ENCODE results near the gene HES4.

The HES4 gene

GRCh38 chr1:950881-951280 lies 49.0 kb downstream of the HES4 start:
- Histone ChIP-seq H3K36me3 (ENCODE audit: control insufficient read depth in 2 of 2, insufficient read depth in 1 of 2, low read length in 2 of 2) (peaks cover 9 to 100% of the 10 kb centered on the region in 2 experiments; a peak in 2 of 3 replicates), H3K4me3 (ENCODE audit: low read depth, low read length) (no peak overlapping the region), H3K27ac (ENCODE audit: extremely low read depth, low read depth, low read length) (no peak overlapping the region), H3K4me1 (ENCODE audit: control insufficient read depth, insufficient read depth, low read length) (no peaks in the 10 kb centered on the region), H3K9me3 (ENCODE audit: control insufficient read depth, insufficient read depth, low read depth, low read length) (no peaks in the 10 kb centered on the region)
- TF ChIP-seq HIC1 (tag by site-specific recombination; IDR thresholded peaks at IDR 0.05): 0 out of 2 replicates have a peak, but pooled peaks have one; percentile 10
- no peak for TF ChIP-seq ZNF324 (tag by site-specific recombination; IDR thresholded peaks at IDR 0.05)
- CTCF ChIA-PET: interaction anchor here (0.7 to 1.3 kb wide), 4 partner anchors 8 to 82 kb away, joined by 3 to 4 read pairs (median 4); no protein-coding TSS in a partner anchor
- POLR2A ChIA-PET: interaction anchor here (0.9 to 2.6 kb wide), 2 partner anchors 9 to 39 kb away, joined by 3 to 12 read pairs; no protein-coding TSS in a partner anchor

DNA sequence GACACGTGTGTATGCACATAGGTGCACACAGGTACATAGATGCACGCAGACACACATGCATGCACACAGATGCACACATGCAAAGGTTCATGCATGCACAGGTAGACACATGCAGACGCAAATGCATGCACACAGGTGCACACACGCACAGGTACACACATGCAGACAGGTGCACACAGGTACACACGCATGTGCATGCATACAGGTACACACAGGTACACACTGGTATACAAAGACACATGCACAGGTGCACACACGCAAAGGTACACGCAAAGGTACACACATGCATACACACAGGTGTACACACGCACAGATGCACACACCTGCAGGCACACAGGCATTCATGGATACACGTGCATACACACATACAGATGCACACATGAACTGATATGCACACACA lies 49.6 kb downstream of the HES4 start:
- ChIA-PET CTCF (no interaction called here), POLR2A (no interaction called here)
- Histone ChIP-seq H3K9me3 (ENCODE audit: control insufficient read depth, insufficient read depth, low read depth, low read length) (no peaks in the 10 kb centered on the region), H3K36me3 (ENCODE audit: control insufficient read depth in 2 of 2, insufficient read depth in 1 of 2, low read length in 2 of 2) (peaks cover 9 to 100% of the 10 kb centered on the region in 2 experiments; a peak in 2 of 3 replicates), H3K27ac (ENCODE audit: extremely low read depth, low read depth, low read length) (no peak overlapping the region), H3K4me1 (ENCODE audit: control insufficient read depth, insufficient read depth, low read length) (no peaks in the 10 kb centered on the region; the same call in 1 of the 2 replicates), H3K4me3 (ENCODE audit: low read depth, low read length) (no peak overlapping the region)
- peak; percentile 65 for TF ChIP-seq SCRT2 (tag by site-specific recombination; IDR thresholded peaks at IDR 0.05)
- peak; percentile 96 for TF ChIP-seq ZEB2 (tag by site-specific recombination; IDR thresholded peaks at IDR 0.05)
- peak; percentile 44; the same call in 1 of the 2 replicates for TF ChIP-seq ZSCAN4 (tag by site-specific recombination; IDR thresholded peaks at IDR 0.05)
- TF ChIP-seq, protein P1, sequence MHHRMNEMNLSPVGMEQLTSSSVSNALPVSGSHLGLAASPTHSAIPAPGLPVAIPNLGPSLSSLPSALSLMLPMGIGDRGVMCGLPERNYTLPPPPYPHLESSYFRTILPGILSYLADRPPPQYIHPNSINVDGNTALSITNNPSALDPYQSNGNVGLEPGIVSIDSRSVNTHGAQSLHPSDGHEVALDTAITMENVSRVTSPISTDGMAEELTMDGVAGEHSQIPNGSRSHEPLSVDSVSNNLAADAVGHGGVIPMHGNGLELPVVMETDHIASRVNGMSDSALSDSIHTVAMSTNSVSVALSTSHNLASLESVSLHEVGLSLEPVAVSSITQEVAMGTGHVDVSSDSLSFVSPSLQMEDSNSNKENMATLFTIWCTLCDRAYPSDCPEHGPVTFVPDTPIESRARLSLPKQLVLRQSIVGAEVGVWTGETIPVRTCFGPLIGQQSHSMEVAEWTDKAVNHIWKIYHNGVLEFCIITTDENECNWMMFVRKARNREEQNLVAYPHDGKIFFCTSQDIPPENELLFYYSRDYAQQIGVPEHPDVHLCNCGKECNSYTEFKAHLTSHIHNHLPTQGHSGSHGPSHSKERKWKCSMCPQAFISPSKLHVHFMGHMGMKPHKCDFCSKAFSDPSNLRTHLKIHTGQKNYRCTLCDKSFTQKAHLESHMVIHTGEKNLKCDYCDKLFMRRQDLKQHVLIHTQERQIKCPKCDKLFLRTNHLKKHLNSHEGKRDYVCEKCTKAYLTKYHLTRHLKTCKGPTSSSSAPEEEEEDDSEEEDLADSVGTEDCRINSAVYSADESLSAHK (tag by site-specific recombination; IDR thresholded peaks at IDR 0.05): no peak
- TF ChIP-seq SCRT1 (tag by site-specific recombination; IDR thresholded peaks at IDR 0.05; ENCODE audit: borderline replicate concordance): peak; percentile 45; the same call in 1 of the 2 replicates

Measured in HEK293 (cell line).